PFSK-1 (cell line): Measurements from ENCODE around the gene FHL5.

Experiments used
- FOXP2 ChIP-seq: optimal IDR thresholded peaks from 2 replicates; pipeline ENCODE3; 2011; ENCODE audit warnings: borderline replicate concordance, control low read depth, inconsistent platforms; ENCODE audit not compliant: insufficient read depth; ENCODE audit errors: extremely low read length, extremely low read depth
- POLR2AphosphoS5 ChIP-seq: IDR thresholded peaks from 2 replicates; pipeline ENCODE4 v1.6.1; 2012; ENCODE audit warnings: low read depth, mild to moderate bottlenecking, control low read depth, low read length, moderate library complexity
- SIN3A ChIP-seq: IDR thresholded peaks from 2 replicates; pipeline ENCODE4 v1.6.1; 2012; ENCODE audit warnings: mild to moderate bottlenecking, low read length, moderate library complexity, borderline replicate concordance; ENCODE audit not compliant: insufficient read depth
- TAF1 ChIP-seq: IDR thresholded peaks from 2 replicates; pipeline ENCODE4 v1.6.1; 2012; ENCODE audit warnings: low read length, control low read depth, borderline replicate concordance; ENCODE audit not compliant: insufficient read depth
- TF ChIP-seq, protein P1 (sequence below), 2 experiments: IDR thresholded peaks; 2 replicates each; pipeline versions ENCODE4 v1.6.1 to v1.8.0; 2011 to 2012; ENCODE audit warnings: low read depth in 2 of 2, low read length in 2 of 2, control low read depth in 1 of 2, inconsistent platforms in 1 of 2, mild to moderate bottlenecking in 1 of 2, moderate library complexity in 1 of 2; ENCODE audit not compliant: insufficient read depth in 1 of 2

DNA sequence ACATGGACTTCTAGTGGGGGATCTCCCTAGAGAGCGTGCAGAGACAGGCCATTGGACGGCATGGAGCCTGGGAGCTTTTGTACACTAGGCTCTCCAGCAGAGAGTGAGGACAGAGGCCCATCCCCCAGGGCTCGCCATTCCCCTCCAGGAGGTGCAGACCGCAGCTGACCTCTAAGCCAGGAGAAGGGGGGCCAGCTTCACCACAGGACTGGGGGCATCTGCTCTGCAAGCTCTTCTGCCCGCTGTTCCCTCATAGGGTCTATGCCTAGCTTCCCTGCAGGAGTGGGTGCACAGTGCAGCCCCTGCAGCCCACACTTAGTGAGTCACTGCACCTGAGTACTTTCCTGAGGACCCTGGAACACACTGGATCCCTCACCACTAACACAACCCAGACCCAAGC lies 94.4 kb downstream of the FHL5 start:
- no peak for TF ChIP-seq POLR2AphosphoS5
- TF ChIP-seq SIN3A: no peak
- TF ChIP-seq, protein P1, sequence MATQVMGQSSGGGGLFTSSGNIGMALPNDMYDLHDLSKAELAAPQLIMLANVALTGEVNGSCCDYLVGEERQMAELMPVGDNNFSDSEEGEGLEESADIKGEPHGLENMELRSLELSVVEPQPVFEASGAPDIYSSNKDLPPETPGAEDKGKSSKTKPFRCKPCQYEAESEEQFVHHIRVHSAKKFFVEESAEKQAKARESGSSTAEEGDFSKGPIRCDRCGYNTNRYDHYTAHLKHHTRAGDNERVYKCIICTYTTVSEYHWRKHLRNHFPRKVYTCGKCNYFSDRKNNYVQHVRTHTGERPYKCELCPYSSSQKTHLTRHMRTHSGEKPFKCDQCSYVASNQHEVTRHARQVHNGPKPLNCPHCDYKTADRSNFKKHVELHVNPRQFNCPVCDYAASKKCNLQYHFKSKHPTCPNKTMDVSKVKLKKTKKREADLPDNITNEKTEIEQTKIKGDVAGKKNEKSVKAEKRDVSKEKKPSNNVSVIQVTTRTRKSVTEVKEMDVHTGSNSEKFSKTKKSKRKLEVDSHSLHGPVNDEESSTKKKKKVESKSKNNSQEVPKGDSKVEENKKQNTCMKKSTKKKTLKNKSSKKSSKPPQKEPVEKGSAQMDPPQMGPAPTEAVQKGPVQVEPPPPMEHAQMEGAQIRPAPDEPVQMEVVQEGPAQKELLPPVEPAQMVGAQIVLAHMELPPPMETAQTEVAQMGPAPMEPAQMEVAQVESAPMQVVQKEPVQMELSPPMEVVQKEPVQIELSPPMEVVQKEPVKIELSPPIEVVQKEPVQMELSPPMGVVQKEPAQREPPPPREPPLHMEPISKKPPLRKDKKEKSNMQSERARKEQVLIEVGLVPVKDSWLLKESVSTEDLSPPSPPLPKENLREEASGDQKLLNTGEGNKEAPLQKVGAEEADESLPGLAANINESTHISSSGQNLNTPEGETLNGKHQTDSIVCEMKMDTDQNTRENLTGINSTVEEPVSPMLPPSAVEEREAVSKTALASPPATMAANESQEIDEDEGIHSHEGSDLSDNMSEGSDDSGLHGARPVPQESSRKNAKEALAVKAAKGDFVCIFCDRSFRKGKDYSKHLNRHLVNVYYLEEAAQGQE (IDR thresholded peaks at IDR 0.05; ENCODE audit: insufficient read depth in 1 of 2, low read depth in 2 of 2, low read length in 2 of 2): no peak
- no peak for TF ChIP-seq TAF1
- no peak for TF ChIP-seq FOXP2
